PC-3 (cell line): ENCODE data around the gene KLHL6. TPM values are rescaled to one million over a fixed set of nuclear protein-coding genes. Genes with fewer than 3 reads are reported as not detected.

Experiments used
- ATAC-seq: fragments of 200-7000 bp; cut with Tn5 transposase; 2 replicates; pipeline ENCODE4 v1.9.1; 2020; ENCODE audit warnings: mild to moderate bottlenecking, moderate library complexity
- BruUV-seq: library from RNA; stranded (reverse); fragments of 400-500 nt; replicated peaks from 2 replicates; lab custom pipeline; 2021; lab: Mats Ljungman, UMichigan
- CTCF ChIA-PET: fragments of 300-600 bp; sonication (Branson Sonifier 250); formaldehyde crosslinking; loops from one replicate; lab custom pipeline; 2022; ENCODE audit warnings: antibody characterized with exemption; lab: Charles Lee
- POLR2A ChIA-PET: fragments of 300-600 bp; sonication (Branson Sonifier 250); formaldehyde crosslinking; loops from one replicate; lab custom pipeline; 2022; ENCODE audit warnings: antibody characterized with exemption; ENCODE audit not compliant: unreplicated experiment; lab: Charles Lee
- DNase-seq: peaks from one replicate; pipeline ENCODE4 v3.0.0-alpha.2; 2015
- H2AFZ ChIP-seq: fragments of 300-600 bp; sonication (generic); 2 replicates; pipeline ENCODE4 v1.6.0; 2016; ENCODE audit warnings: antibody characterized with exemption, low read length
- H3F3A ChIP-seq: fragments of 300-600 bp; sonication (generic); one replicate; pipeline ENCODE4 v1.6.0; 2017; ENCODE audit warnings: antibody characterized with exemption, low read length, control low read depth, mild to moderate bottlenecking; ENCODE audit not compliant: unreplicated experiment
- H3K27ac ChIP-seq: fragments of 300-600 bp; sonication (generic); 2 replicates; pipeline ENCODE4 v1.5.1; 2016; ENCODE audit warnings: mild to moderate bottlenecking, low read length
- H3K27me3 ChIP-seq: fragments of 300-600 bp; sonication (generic); 2 replicates; pipeline ENCODE4 v1.6.1; 2016; ENCODE audit warnings: low read length, mixed read lengths
- H3K36me3 ChIP-seq: fragments of 300-600 bp; sonication (generic); 2 replicates; pipeline ENCODE4 v1.6.1; 2016; ENCODE audit warnings: low read depth, mixed run types, low read length, mixed read lengths
- H3K4me1 ChIP-seq: fragments of 300-600 bp; sonication (generic); 2 replicates; pipeline ENCODE4 v1.5.1; 2016; ENCODE audit warnings: low read length; ENCODE audit not compliant: insufficient read depth
- H3K4me2 ChIP-seq: fragments of 300-600 bp; sonication (generic); 2 replicates; pipeline ENCODE4 v1.6.0; 2016; ENCODE audit warnings: low read length
- H3K4me3 ChIP-seq: fragments of 300-600 bp; sonication (generic); 2 replicates; pipeline ENCODE4 v1.5.1; 2016; ENCODE audit warnings: mild to moderate bottlenecking, low read length, mixed read lengths
- H3K79me2 ChIP-seq: fragments of 300-600 bp; sonication (generic); 2 replicates; pipeline ENCODE4 v1.6.1; 2017; ENCODE audit warnings: low read length, mixed read lengths
- H3K9ac ChIP-seq: fragments of 300-600 bp; sonication (generic); 2 replicates; pipeline ENCODE4 v1.6.0; 2016; ENCODE audit warnings: mild to moderate bottlenecking, low read length
- H3K9me2 ChIP-seq: fragments of 300-600 bp; sonication (generic); replicated peaks from 2 replicates; pipeline ENCODE4 v1.6.1; 2016; ENCODE audit warnings: mixed run types, low read length, mixed read lengths
- H3K9me3 ChIP-seq: fragments of 300-600 bp; sonication (generic); 2 replicates; pipeline ENCODE4 v1.6.1; 2016; ENCODE audit warnings: low read length, mixed read lengths
- H4K20me1 ChIP-seq: fragments of 300-600 bp; sonication (generic); 2 replicates; pipeline ENCODE4 v1.6.1; 2016; ENCODE audit warnings: low read length, mixed read lengths
- EZH2 ChIP-seq: fragments of 300-600 bp; sonication (generic); IDR thresholded peaks from one replicate; pipeline ENCODE4 v1.6.1; 2017; ENCODE audit warnings: antibody characterized with exemption, mild to moderate bottlenecking, low read length; ENCODE audit not compliant: unreplicated experiment
- EZH2phosphoT487 ChIP-seq: fragments of 300-600 bp; sonication (generic); IDR thresholded peaks from 2 replicates; pipeline ENCODE4 v1.6.1; 2018; ENCODE audit warnings: mild to moderate bottlenecking, antibody characterized with exemption, low read length, borderline replicate concordance
- intact Hi-C: fragments of 100-400 bp; cut with micrococcal nuclease; formaldehyde crosslinking; loops from 2 replicates; pipeline ENCODE4 v1.9.0; 2023
- total RNA-seq: library from RNA; depleted of rRNA; stranded (reverse); fragments of >200 nt; gene quantifications from 2 replicates; pipeline ENCODE4 v1.2.3, GENCODE V29; 2014
- TF ChIP-seq, protein P1 (sequence below): fragments of 300-600 bp; sonication (generic); conservative IDR thresholded peaks from 2 replicates; pipeline ENCODE4 v1.5.1; 2017; ENCODE audit warnings: antibody characterized with exemption, low read depth, mild to moderate bottlenecking, low read length

KLHL6 gene
- total RNA-seq, 1 experiment from 2014 or later: not detected

DNA sequence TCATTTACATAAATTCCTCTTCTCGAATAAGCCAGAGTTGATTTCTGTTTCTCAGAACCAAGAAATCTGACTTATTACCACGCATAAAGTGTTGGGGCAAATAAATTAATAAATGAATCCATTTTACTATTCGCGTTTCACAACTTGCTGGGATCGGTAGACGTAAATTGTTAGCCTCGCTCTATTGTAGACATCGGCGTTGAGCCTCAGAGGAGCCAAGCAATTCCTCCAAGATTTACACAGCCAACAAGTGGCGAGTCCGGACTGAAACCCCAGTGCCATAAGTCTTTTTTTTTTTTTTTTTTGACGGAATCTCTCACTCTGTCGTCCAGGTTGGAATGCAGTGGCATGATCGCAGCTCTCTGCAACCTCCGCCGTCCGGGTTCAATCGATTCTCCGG is 8.9 kb downstream of the KLHL6 start:
- H3K9me2 ChIP-seq: no peaks in the 10 kb centered on the region
- intact Hi-C loops: no loop called here
- BruUV-seq: no TSS peak
- no peaks in the 10 kb centered on the region for H3K36me3 ChIP-seq
- no peak overlapping the region for H3K4me3 ChIP-seq
- H3K27me3 ChIP-seq: no peaks in the 10 kb centered on the region
- H3K27ac ChIP-seq: no peak overlapping the region
- ChIA-PET CTCF (no interaction called here), POLR2A (no interaction called here)
- H3K4me1 ChIP-seq: no peaks in the 10 kb centered on the region
- no peaks in the 10 kb centered on the region for H3F3A ChIP-seq
- no peak overlapping the region for H3K9ac ChIP-seq
- DNase-seq: no peak
- H3K79me2 ChIP-seq: no peaks in the 10 kb centered on the region
- H2AFZ ChIP-seq: no peak overlapping the region
- TF ChIP-seq, protein P1, sequence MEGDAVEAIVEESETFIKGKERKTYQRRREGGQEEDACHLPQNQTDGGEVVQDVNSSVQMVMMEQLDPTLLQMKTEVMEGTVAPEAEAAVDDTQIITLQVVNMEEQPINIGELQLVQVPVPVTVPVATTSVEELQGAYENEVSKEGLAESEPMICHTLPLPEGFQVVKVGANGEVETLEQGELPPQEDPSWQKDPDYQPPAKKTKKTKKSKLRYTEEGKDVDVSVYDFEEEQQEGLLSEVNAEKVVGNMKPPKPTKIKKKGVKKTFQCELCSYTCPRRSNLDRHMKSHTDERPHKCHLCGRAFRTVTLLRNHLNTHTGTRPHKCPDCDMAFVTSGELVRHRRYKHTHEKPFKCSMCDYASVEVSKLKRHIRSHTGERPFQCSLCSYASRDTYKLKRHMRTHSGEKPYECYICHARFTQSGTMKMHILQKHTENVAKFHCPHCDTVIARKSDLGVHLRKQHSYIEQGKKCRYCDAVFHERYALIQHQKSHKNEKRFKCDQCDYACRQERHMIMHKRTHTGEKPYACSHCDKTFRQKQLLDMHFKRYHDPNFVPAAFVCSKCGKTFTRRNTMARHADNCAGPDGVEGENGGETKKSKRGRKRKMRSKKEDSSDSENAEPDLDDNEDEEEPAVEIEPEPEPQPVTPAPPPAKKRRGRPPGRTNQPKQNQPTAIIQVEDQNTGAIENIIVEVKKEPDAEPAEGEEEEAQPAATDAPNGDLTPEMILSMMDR: no peak
- TF ChIP-seq EZH2phosphoT487 (no peak), EZH2 (no peak)
- no peaks in the 10 kb centered on the region for H4K20me1 ChIP-seq
- ATAC-seq: no peak
- no peak overlapping the region for H3K4me2 ChIP-seq
- no peaks in the 10 kb centered on the region for H3K9me3 ChIP-seq

DNA sequence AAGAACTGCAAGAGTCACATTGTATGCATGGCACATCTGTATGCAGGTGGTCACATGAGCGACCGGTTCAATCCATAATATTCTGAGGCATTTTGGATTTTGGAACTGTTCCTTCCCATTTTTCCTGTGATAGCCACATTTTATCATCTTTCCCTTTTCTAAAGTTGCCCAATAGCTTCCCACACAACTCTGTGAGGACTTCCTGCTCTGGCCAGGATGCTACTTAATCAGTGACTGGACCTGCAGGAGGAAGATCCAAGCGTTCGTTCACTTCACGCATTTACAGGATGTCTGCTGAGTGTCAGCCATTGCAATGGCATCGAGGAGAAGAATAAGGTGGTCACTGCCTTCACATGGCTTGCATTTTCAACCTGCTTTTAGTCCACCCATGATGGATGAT is 9.8 kb downstream of the KLHL6 start:
- Histone ChIP-seq H3K9ac (no peak overlapping the region), H3K4me1 (no peaks in the 10 kb centered on the region), H3K4me2 (no peak overlapping the region), H3K27me3 (no peaks in the 10 kb centered on the region), H3K79me2 (no peaks in the 10 kb centered on the region), H3K9me2 (no peaks in the 10 kb centered on the region), H3K9me3 (no peaks in the 10 kb centered on the region), H3K27ac (no peak overlapping the region), H4K20me1 (no peaks in the 10 kb centered on the region), H3F3A (no peaks in the 10 kb centered on the region), H3K4me3 (no peak overlapping the region), H2AFZ (no peak overlapping the region), H3K36me3 (no peaks in the 10 kb centered on the region)
- TF ChIP-seq, protein P1: no peak
- TF ChIP-seq EZH2: no peak
- TF ChIP-seq EZH2phosphoT487: no peak
- ATAC-seq: no peak
- intact Hi-C loops: no loop called here
- ChIA-PET POLR2A (no interaction called here), CTCF (no interaction called here)
- BruUV-seq: no TSS peak
- DNase-seq: no peak

GRCh38 chr3:183542355-183542754 is 13.2 kb downstream of the KLHL6 start:
- no TSS peak for BruUV-seq
- no peaks in the 10 kb centered on the region for H3K4me1 ChIP-seq
- H3K36me3 ChIP-seq: no peaks in the 10 kb centered on the region
- H2AFZ ChIP-seq: no peak overlapping the region
- no peak for DNase-seq
- no peaks in the 10 kb centered on the region for H3K9me2 ChIP-seq
- H3K27ac ChIP-seq: no peak overlapping the region
- H4K20me1 ChIP-seq: no peaks in the 10 kb centered on the region
- H3F3A ChIP-seq: no peaks in the 10 kb centered on the region
- ATAC-seq: no peak
- no peak overlapping the region for H3K4me2 ChIP-seq
- no peaks in the 10 kb centered on the region for H3K79me2 ChIP-seq
- intact Hi-C loops: no loop called here
- no peaks in the 10 kb centered on the region for H3K9me3 ChIP-seq
- H3K9ac ChIP-seq: no peak overlapping the region
- TF ChIP-seq, protein P1: no peak
- no peak for TF ChIP-seq EZH2phosphoT487
- no peak for TF ChIP-seq EZH2
- ChIA-PET CTCF (no interaction called here), POLR2A (no interaction called here)
- H3K27me3 ChIP-seq: no peaks in the 10 kb centered on the region
- no peak overlapping the region for H3K4me3 ChIP-seq
